Measurements from ENCODE around the gene PLCXD3. TPM values are rescaled to one million over a fixed set of nuclear protein-coding genes. Genes with fewer than 3 reads are reported as not detected.
"Not testable (repeated sequence)": the region's sequence is repeated elsewhere in the genome, so short reads cannot be mapped to it uniquely, and the experiment has no call there.

Gene PLCXD3
- total RNA-seq, 1 donor from 2014 or later: not detected

- no peak for TF ChIP-seq CTCF (IDR thresholded peaks at IDR 0.05)
- H3K27me3 Mint-ChIP-seq (ENCODE audit: unreplicated experiment): no peaks in the 10 kb centered on the region
- H3K36me3 Mint-ChIP-seq (ENCODE audit: unreplicated experiment): no peaks in the 10 kb centered on the region
- H3K27ac Mint-ChIP-seq (ENCODE audit: unreplicated experiment): no peak overlapping the region
- no peak overlapping the region for H3K4me3 Mint-ChIP-seq (ENCODE audit: unreplicated experiment)
- no peaks in the 10 kb centered on the region for H3K9me3 Mint-ChIP-seq (ENCODE audit: unreplicated experiment)
- H3K4me1 Mint-ChIP-seq (ENCODE audit: unreplicated experiment): no peaks in the 10 kb centered on the region
- DNase-seq (ENCODE audit: extremely low spot score, unreplicated experiment): no peak
Observed at GRCh38 chr5:41503310-41503709, 7.1 kb downstream of the PLCXD3 start.

GRCh38 chr5:41493490-41494126, 16.8 kb downstream of the PLCXD3 start:
- H3K4me1 Mint-ChIP-seq (ENCODE audit: unreplicated experiment); H3K27ac Mint-ChIP-seq (ENCODE audit: unreplicated experiment); DNase-seq (ENCODE audit: extremely low spot score, unreplicated experiment); H3K4me3 Mint-ChIP-seq (ENCODE audit: unreplicated experiment); H3K36me3 Mint-ChIP-seq (ENCODE audit: unreplicated experiment); H3K27me3 Mint-ChIP-seq (ENCODE audit: unreplicated experiment): not testable (repeated sequence)
- peaks cover 10% of the 10 kb centered on the region for H3K9me3 Mint-ChIP-seq (ENCODE audit: unreplicated experiment)

- no peak overlapping the region for H3K27ac Mint-ChIP-seq (ENCODE audit: unreplicated experiment)
- TF ChIP-seq CTCF (IDR thresholded peaks at IDR 0.05): no peak
- H3K9me3 Mint-ChIP-seq (ENCODE audit: unreplicated experiment): no peaks in the 10 kb centered on the region
- H3K36me3 Mint-ChIP-seq (ENCODE audit: unreplicated experiment): no peaks in the 10 kb centered on the region
- no peak for DNase-seq (ENCODE audit: extremely low spot score, unreplicated experiment)
- no peaks in the 10 kb centered on the region for H3K27me3 Mint-ChIP-seq (ENCODE audit: unreplicated experiment)
- no peak overlapping the region for H3K4me3 Mint-ChIP-seq (ENCODE audit: unreplicated experiment)
- no peaks in the 10 kb centered on the region for H3K4me1 Mint-ChIP-seq (ENCODE audit: unreplicated experiment)
Observed at GRCh38 chr5:41485533-41485932, 24.9 kb downstream of the PLCXD3 start.

- Mint-ChIP-seq H3K27ac (ENCODE audit: unreplicated experiment) (no peak overlapping the region), H3K4me1 (ENCODE audit: unreplicated experiment) (no peaks in the 10 kb centered on the region), H3K4me3 (ENCODE audit: unreplicated experiment) (no peak overlapping the region), H3K27me3 (ENCODE audit: unreplicated experiment) (no peaks in the 10 kb centered on the region), H3K36me3 (ENCODE audit: unreplicated experiment) (no peaks in the 10 kb centered on the region), H3K9me3 (ENCODE audit: unreplicated experiment) (peaks cover 2% of the 10 kb centered on the region)
- no peak for TF ChIP-seq CTCF (IDR thresholded peaks at IDR 0.05)
- DNase-seq (ENCODE audit: extremely low spot score, unreplicated experiment): no peak
Observed at GRCh38 chr5:41482715-41483114, 27.7 kb downstream of the PLCXD3 start.

GRCh38 chr5:41482173-41482572, 28.2 kb downstream of the PLCXD3 start:
- H3K27me3 Mint-ChIP-seq (ENCODE audit: unreplicated experiment): no peaks in the 10 kb centered on the region
- peaks cover 5% of the 10 kb centered on the region for H3K9me3 Mint-ChIP-seq (ENCODE audit: unreplicated experiment)
- no peak overlapping the region for H3K27ac Mint-ChIP-seq (ENCODE audit: unreplicated experiment)
- no peak for DNase-seq (ENCODE audit: extremely low spot score, unreplicated experiment)
- no peak overlapping the region for H3K4me3 Mint-ChIP-seq (ENCODE audit: unreplicated experiment)
- no peaks in the 10 kb centered on the region for H3K36me3 Mint-ChIP-seq (ENCODE audit: unreplicated experiment)
- no peak for TF ChIP-seq CTCF (IDR thresholded peaks at IDR 0.05)
- H3K4me1 Mint-ChIP-seq (ENCODE audit: unreplicated experiment): no peaks in the 10 kb centered on the region

GRCh38 chr5:41471571-41472208, 38.7 kb downstream of the PLCXD3 start:
- not testable (repeated sequence) for H3K27ac Mint-ChIP-seq (ENCODE audit: unreplicated experiment); H3K27me3 Mint-ChIP-seq (ENCODE audit: unreplicated experiment); H3K36me3 Mint-ChIP-seq (ENCODE audit: unreplicated experiment)

More at GRCh38 chr5:41471571-41472208, 38.7 kb downstream of the PLCXD3 start:
- not testable (repeated sequence) for DNase-seq (ENCODE audit: extremely low spot score, unreplicated experiment); H3K4me1 Mint-ChIP-seq (ENCODE audit: unreplicated experiment); H3K4me3 Mint-ChIP-seq (ENCODE audit: unreplicated experiment)
- peaks cover 18% of the 10 kb centered on the region for H3K9me3 Mint-ChIP-seq (ENCODE audit: unreplicated experiment)
